Suprapubic skin (tissue), 4 donors: ENCODE data around the gene REEP2. TPM values are rescaled to one million over a fixed set of nuclear protein-coding genes. Genes with fewer than 3 reads are reported as not detected.

Source experiments
- DNase-seq, 2 donors: peaks; one replicate each; pipeline ENCODE4 v3.0.0-alpha.2; 2019; ENCODE audit warnings: low spot score in 2 of 2
- H3K27ac ChIP-seq: fragments of 200-600 bp; sonication (generic); one replicate; pipeline ENCODE4 v1.5.1; 2019
- H3K27me3 ChIP-seq: fragments of 200-600 bp; sonication (generic); one replicate; pipeline ENCODE4 v1.5.1; 2019
- H3K36me3 ChIP-seq: fragments of 200-600 bp; sonication (generic); one replicate; pipeline ENCODE4 v1.5.1; 2019
- H3K4me1 ChIP-seq: fragments of 200-600 bp; sonication (generic); one replicate; pipeline ENCODE4 v1.5.1; 2019
- H3K4me3 ChIP-seq: fragments of 200-600 bp; sonication (generic); one replicate; pipeline ENCODE4 v1.5.1; 2019; ENCODE audit warnings: mild to moderate bottlenecking
- H3K9me3 ChIP-seq: fragments of 200-600 bp; sonication (generic); one replicate; pipeline ENCODE4 v1.5.1; 2019
- EP300 ChIP-seq: sonication (generic); formaldehyde crosslinking; IDR thresholded peaks from one replicate; pipeline ENCODE4 v1.6.1; 2017; ENCODE audit warnings: antibody characterized with exemption
- POLR2A ChIP-seq, 2 donors: fragments of 450-650 bp; IDR thresholded peaks; one replicate each; pipeline ENCODE4 v1.6.1; 2017; ENCODE audit warnings: antibody characterized with exemption in 2 of 2, mild to moderate bottlenecking in 2 of 2, moderate library complexity in 2 of 2
- POLR2AphosphoS5 ChIP-seq, 3 donors: sonication (generic); formaldehyde crosslinking; IDR thresholded peaks; one replicate each; pipeline ENCODE4 v1.6.1; 2017; ENCODE audit warnings: antibody characterized with exemption in 3 of 3
- WGBS: methylation state at CpG from one replicate; pipeline ENCODE4 v1.1.5; 2018; 5-methylcytosine and 5-hydroxymethylcytosine counted together
- total RNA-seq, 4 donors: library from RNA; depleted of rRNA; stranded (reverse); fragments of >200 nt; gene quantifications; one replicate each; pipeline ENCODE4 v1.1.0, GENCODE V29; 2016
- TF ChIP-seq, protein P1 (sequence below), 2 donors: fragments of 200-600 bp in 1 of 2; fragments of 450-650 bp in 1 of 2; sonication (generic) in 1 of 2; IDR thresholded peaks; one replicate each; pipeline ENCODE4 v1.5.1; 2016 to 2019; ENCODE audit warnings: antibody characterized with exemption in 2 of 2, mild to moderate bottlenecking in 1 of 2, moderate library complexity in 1 of 2

REEP2 gene
- total RNA-seq, 4 donors from 2014 or later = 1.5 to 2.6 (median 1.8) TPM

GRCh38 chr5:138444774-138445546 lies 6.1 kb downstream of the REEP2 start:
- no peaks in the 10 kb centered on the region for H3K27me3 ChIP-seq
- no peak overlapping the region for H3K4me3 ChIP-seq
- TF ChIP-seq, protein P1, sequence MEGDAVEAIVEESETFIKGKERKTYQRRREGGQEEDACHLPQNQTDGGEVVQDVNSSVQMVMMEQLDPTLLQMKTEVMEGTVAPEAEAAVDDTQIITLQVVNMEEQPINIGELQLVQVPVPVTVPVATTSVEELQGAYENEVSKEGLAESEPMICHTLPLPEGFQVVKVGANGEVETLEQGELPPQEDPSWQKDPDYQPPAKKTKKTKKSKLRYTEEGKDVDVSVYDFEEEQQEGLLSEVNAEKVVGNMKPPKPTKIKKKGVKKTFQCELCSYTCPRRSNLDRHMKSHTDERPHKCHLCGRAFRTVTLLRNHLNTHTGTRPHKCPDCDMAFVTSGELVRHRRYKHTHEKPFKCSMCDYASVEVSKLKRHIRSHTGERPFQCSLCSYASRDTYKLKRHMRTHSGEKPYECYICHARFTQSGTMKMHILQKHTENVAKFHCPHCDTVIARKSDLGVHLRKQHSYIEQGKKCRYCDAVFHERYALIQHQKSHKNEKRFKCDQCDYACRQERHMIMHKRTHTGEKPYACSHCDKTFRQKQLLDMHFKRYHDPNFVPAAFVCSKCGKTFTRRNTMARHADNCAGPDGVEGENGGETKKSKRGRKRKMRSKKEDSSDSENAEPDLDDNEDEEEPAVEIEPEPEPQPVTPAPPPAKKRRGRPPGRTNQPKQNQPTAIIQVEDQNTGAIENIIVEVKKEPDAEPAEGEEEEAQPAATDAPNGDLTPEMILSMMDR (IDR thresholded peaks at IDR 0.05) = no peak
- TF ChIP-seq EP300 (no peak), POLR2A (IDR thresholded peaks at IDR 0.05) (no peak), POLR2AphosphoS5 (IDR thresholded peaks at IDR 0.05) (no peak)
- WGBS = 85% methylated on average over 11 of the region's 22 CpGs
- H3K36me3 ChIP-seq = no peaks in the 10 kb centered on the region
- no peak overlapping the region for H3K27ac ChIP-seq
- H3K9me3 ChIP-seq = no peaks in the 10 kb centered on the region
- DNase-seq = peak in 1 of 2 donors; percentile 63
- H3K4me1 ChIP-seq = peaks cover 9% of the 10 kb centered on the region

DNA sequence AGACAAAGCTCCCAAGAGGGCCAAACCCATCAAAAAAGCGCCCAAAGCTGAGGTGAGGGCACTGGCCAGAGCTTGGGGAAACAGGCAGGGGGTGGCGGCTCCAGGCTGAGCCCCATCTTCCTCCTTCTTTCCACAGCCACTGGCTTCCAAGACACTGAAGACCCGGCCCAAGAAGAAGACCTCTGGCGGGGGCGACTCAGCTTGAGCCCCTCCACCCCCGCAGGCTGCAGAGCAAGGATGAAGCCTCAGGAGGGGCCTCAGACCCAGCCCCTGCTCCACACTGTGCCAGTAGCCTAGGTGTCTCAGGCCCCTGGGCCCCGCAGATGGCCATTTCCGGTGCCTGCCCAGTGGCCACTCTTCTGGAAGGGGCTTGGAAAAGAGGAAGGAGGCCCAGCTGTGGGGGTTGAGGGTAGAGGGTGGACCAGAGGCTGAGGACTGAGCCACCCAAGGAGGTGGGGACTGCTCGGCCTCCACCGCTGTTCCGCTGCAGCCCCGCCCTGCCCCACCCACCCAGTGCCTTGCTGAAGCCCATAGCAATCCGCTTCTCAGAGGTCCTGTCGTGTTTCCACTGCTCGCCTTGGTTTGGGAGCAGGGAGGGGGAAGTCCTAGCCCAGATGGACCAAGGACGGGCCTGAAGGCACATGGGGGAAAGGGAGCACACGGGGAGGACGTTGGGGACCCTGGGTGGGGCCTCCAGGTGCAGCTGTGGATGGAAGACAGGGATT lies 6.9 kb downstream of the REEP2 start:
- WGBS = 77% methylated on average over 16 of the region's 18 CpGs
- no peaks in the 10 kb centered on the region for H3K9me3 ChIP-seq
- H3K4me3 ChIP-seq = no peak overlapping the region
- H3K4me1 ChIP-seq = peaks cover 10% of the 10 kb centered on the region
- no peak for DNase-seq
- H3K27me3 ChIP-seq = no peaks in the 10 kb centered on the region
- no peaks in the 10 kb centered on the region for H3K36me3 ChIP-seq
- TF ChIP-seq POLR2AphosphoS5 (IDR thresholded peaks at IDR 0.05) = no peak
- TF ChIP-seq EP300 = no peak
- TF ChIP-seq, protein P1 (IDR thresholded peaks at IDR 0.05) = no peak
- no peak for TF ChIP-seq POLR2A (IDR thresholded peaks at IDR 0.05)
- H3K27ac ChIP-seq = no peak overlapping the region

GRCh38 chr5:138448070-138448469 lies 9.2 kb downstream of the REEP2 start:
- no peak overlapping the region for H3K4me3 ChIP-seq
- H3K36me3 ChIP-seq = no peaks in the 10 kb centered on the region
- peaks cover 10% of the 10 kb centered on the region for H3K4me1 ChIP-seq
- no peaks in the 10 kb centered on the region for H3K27me3 ChIP-seq
- no peak overlapping the region for H3K27ac ChIP-seq
- DNase-seq = peak in 1 of 2 donors; percentile 36
- no peaks in the 10 kb centered on the region for H3K9me3 ChIP-seq
- no peak for TF ChIP-seq POLR2A (IDR thresholded peaks at IDR 0.05)
- TF ChIP-seq POLR2AphosphoS5 (IDR thresholded peaks at IDR 0.05) = no peak
- TF ChIP-seq, protein P1 (IDR thresholded peaks at IDR 0.05) = no peak
- no peak for TF ChIP-seq EP300
- WGBS = 90% methylated on average over 6 of the region's 6 CpGs

DNA sequence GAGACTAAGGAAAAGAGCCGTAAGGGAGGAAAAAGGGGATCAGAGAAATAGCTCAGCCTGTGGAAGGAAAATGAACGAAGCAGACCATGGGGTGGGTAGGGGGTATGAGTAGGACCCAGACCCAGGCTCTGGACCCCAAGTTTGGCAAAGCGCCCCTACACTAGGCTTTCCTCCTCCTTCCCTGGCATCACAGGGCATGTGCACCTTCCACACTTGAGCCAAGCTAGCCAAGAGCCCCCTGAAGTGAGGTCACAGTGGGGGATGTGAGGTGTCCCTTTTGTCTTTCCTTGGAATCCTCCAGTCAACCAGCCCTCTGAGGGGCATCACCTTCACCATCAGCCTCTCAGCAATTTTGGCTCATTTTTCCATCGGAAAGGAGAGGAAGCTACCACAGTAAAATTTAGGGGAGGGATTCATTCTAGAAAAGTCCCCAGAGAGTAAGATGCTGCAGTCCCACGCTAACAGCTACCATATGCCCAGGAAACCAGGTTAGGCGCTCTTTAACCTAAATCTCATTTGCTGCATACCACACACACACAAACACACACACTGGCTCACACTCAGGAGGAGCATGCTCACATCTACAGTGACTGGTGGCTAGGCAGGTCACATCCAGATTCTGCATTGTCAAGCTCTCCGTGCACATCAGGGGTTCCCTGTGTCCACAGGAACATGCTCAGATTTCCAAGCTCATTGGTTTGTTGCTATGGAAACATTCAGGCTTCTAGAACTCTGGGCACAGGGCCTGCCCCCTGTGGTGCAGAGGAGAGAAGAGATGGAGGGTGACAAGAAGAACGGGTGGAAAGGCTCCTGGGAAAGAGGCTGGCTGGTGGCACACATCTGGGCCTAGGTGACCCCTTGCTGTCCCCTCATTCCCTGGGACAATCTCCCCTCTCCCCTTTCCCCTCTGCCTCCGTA lies 9.9 kb downstream of the REEP2 start:
- TF ChIP-seq POLR2AphosphoS5 (IDR thresholded peaks at IDR 0.05) (no peak), POLR2A (IDR thresholded peaks at IDR 0.05) (no peak), EP300 (no peak)
- TF ChIP-seq, protein P1 (IDR thresholded peaks at IDR 0.05) = no peak

More for the DNA sequence above, 9.9 kb downstream of the REEP2 start:
- DNase-seq = no peak
- Histone ChIP-seq H3K27me3 (no peaks in the 10 kb centered on the region), H3K4me3 (no peak overlapping the region), H3K4me1 (peaks cover 10% of the 10 kb centered on the region), H3K27ac (no peak overlapping the region), H3K9me3 (no peaks in the 10 kb centered on the region), H3K36me3 (no peaks in the 10 kb centered on the region)
- WGBS = 69% methylated on average over 9 of the region's 9 CpGs
